Gastrocnemius medialis (tissue), 4 donors: ENCODE data around the gene PDIA4.

Experiments used
- POLR2A ChIP-seq, 2 donors: fragments of 450-650 bp; IDR thresholded peaks; one replicate each; pipeline ENCODE4 v1.6.1; 2017; ENCODE audit warnings: antibody characterized with exemption in 2 of 2, mild to moderate bottlenecking in 2 of 2, moderate library complexity in 2 of 2
- TF ChIP-seq, protein P1 (sequence below), 5 experiments: fragments of 450-650 bp in 3 of 5; fragments of 200-600 bp in 2 of 5; sonication (generic) in 2 of 5; IDR thresholded peaks in 4 of 5; conservative IDR thresholded peaks in 1 of 5; 1 replicate in 4 of 5; 2 replicates in 1 of 5; pipeline ENCODE4 v1.5.1; 2016 to 2019; ENCODE audit warnings: antibody characterized with exemption in 5 of 5, mild to moderate bottlenecking in 3 of 5, moderate library complexity in 3 of 5

DNA sequence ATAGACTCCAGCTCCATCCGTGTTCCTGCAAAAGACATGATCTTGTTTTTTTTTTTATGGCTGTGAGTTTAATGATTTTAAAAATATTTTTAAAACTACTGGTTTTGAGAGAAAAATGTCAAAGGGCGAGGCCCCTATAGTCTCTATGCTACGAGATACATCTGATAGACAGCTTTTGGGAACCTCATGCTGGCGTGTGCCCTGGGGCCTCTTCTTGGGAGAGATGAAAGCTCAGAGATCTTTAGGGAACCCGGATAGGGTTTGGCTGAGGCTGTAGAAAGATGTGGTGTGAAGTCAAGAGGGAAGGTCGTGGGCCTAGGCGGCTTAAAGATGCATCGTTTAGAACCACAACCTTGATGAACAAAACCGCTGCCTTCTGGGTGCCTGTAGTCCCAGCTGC lies 70.2 kb downstream of the PDIA4 start:
- TF ChIP-seq, protein P1, sequence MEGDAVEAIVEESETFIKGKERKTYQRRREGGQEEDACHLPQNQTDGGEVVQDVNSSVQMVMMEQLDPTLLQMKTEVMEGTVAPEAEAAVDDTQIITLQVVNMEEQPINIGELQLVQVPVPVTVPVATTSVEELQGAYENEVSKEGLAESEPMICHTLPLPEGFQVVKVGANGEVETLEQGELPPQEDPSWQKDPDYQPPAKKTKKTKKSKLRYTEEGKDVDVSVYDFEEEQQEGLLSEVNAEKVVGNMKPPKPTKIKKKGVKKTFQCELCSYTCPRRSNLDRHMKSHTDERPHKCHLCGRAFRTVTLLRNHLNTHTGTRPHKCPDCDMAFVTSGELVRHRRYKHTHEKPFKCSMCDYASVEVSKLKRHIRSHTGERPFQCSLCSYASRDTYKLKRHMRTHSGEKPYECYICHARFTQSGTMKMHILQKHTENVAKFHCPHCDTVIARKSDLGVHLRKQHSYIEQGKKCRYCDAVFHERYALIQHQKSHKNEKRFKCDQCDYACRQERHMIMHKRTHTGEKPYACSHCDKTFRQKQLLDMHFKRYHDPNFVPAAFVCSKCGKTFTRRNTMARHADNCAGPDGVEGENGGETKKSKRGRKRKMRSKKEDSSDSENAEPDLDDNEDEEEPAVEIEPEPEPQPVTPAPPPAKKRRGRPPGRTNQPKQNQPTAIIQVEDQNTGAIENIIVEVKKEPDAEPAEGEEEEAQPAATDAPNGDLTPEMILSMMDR (IDR thresholded peaks at IDR 0.05 in 4 of 5, conservative IDR thresholded peaks at IDR 0.05 in 1 of 5): no peak
- TF ChIP-seq POLR2A (IDR thresholded peaks at IDR 0.05): no peak
